Astrocyte of the cerebellum (primary cell): ENCODE data around the gene DNMT3B.
"Not testable (repeated sequence)": the region's sequence is repeated elsewhere in the genome, so short reads cannot be mapped to it uniquely, and the experiment has no call there.

ENCODE experiments used
- DNase-seq: peaks from one replicate; pipeline ENCODE4 v3.0.0-alpha.2; 2011; ENCODE audit warnings: low read depth
- H3K4me3 ChIP-seq: 2 replicates; pipeline ENCODE4 v1.5.1; 2011; ENCODE audit warnings: mild to moderate bottlenecking, low read depth, low read length, moderate library complexity
- CTCF ChIP-seq: IDR thresholded peaks from 2 replicates; pipeline ENCODE4 v1.5.1; 2012; ENCODE audit warnings: low read length, low read depth, moderate library complexity, mild to moderate bottlenecking; ENCODE audit errors: missing control alignments
- in situ Hi-C: cut with HindIII; loops from 2 replicates; pipeline ENCODE4 v1.10.0; 2017; ENCODE audit warnings: low sequenced_read_pairs

Gene DNMT3B

GRCh38 chr20:32761831-32762753 is at the start of gene DNMT3B:
DNMT3B (plus strand) TSS chr20:32762385; CDS start chr20:32780324, 17,939 bp downstream.
- H3K4me3 ChIP-seq: peak within 1 kb of the TSS; percentile 78
- DNase-seq: peak; percentile 40
- TF ChIP-seq CTCF: no peak
- in situ Hi-C loops: no loop called here

- in situ Hi-C loops: no loop called here
- no peak for TF ChIP-seq CTCF
- DNase-seq: no peak
These were observed 43.3 kb upstream of the DNMT3B start for GRCh38 chr20:32718749-32719348.

DNA sequence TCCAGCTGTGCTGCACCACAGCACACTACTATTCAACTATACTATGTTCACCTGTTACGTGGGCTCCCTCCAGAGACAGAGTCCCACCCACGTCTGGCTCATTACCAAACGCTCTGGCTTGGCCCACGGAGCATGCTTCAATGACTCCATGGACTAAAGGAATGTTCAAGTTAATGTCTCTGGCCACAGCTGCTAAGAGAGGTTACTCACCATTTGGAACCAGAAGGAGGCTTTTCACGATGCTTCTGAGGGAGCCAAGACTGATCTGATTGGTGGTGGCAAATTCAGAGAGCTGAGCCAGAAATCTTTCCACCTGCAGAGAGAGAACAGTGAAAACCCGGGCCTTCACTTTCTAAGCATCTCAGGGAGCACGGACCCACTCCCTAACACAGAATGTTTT is 34.5 kb upstream of the DNMT3B start:
- peak; percentile 97 for DNase-seq
- in situ Hi-C loops: no loop called here
- no peak overlapping the region for H3K4me3 ChIP-seq
- no peak for TF ChIP-seq CTCF

More at GRCh38 chr20:32718749-32719348, 43.3 kb upstream of the DNMT3B start:
- H3K4me3 ChIP-seq: no peak overlapping the region

GRCh38 chr20:32728435-32728834 is 33.8 kb upstream of the DNMT3B start:
- H3K4me3 ChIP-seq, in situ Hi-C loops, DNase-seq: not testable (repeated sequence)

DNA sequence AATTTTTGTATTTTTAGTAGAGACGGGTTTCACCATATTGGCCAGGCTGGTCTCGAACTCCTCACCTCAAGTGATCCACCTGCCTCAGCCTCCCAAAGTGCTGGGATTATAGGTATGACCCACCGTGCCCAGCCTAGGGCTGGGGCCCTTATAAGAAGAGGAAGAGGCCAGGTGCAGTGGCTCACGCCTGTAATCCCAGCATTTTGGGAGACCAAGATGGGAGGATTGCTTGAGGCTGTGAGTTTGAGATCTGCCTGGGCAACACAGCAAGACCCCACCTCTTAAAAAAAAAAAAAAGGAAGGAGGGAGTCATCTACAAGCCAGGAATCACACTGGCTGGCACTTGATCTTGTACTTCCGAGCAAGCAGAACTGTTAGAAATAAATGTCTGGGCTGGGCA is 32.9 kb upstream of the DNMT3B start:
- DNase-seq, in situ Hi-C loops, H3K4me3 ChIP-seq: not testable (repeated sequence)

GRCh38 chr20:32731882-32732266 is 30.3 kb upstream of the DNMT3B start:
- in situ Hi-C loops: no loop called here
- no peak for DNase-seq
- H3K4me3 ChIP-seq: no peak overlapping the region
- TF ChIP-seq CTCF: no peak

DNA sequence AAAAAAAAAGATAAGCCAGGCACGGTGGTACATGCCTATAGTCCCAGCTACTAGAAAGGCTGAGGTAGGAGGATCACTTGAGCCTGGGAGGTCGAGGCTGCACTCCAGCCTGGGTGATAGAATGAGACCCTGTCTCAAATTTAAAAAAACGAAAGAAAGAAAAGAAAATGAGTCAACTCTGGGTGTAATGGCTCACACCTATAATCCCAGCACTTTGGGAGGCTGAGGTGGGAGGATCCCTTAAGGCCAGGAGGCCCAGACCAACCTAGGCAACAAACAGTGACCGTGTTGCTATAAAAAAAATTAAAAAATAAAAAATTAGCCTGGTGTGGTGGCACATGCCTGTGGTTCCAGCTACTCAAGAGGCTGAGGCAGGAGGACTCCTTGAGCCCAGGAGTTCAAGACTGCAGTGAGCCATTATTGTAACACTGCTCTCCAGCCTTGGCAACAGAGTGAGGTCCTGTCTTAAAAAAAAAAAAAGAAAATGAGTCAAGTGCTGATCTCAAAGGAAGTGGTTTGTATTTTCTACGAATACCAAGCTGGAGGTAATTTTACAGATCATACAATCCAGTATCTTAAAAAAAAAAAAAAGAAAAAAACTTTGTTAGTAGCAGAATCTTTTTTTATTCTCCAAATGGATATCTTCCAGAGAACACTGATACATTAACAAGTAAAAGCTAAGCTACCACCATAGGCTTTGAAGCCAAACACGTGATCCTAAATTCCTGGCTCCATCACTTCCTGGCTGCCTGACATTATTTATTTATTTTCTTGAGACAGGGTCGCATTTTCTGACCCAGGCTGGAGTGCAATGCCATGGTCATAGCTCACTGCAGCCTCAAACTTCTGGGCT is 24.6 kb upstream of the DNMT3B start:
- H3K4me3 ChIP-seq: no peak overlapping the region
- peak; percentile 76 for DNase-seq
- in situ Hi-C loops: no loop called here
- no peak for TF ChIP-seq CTCF
